ENCODE results near the gene NUP107.

DNA sequence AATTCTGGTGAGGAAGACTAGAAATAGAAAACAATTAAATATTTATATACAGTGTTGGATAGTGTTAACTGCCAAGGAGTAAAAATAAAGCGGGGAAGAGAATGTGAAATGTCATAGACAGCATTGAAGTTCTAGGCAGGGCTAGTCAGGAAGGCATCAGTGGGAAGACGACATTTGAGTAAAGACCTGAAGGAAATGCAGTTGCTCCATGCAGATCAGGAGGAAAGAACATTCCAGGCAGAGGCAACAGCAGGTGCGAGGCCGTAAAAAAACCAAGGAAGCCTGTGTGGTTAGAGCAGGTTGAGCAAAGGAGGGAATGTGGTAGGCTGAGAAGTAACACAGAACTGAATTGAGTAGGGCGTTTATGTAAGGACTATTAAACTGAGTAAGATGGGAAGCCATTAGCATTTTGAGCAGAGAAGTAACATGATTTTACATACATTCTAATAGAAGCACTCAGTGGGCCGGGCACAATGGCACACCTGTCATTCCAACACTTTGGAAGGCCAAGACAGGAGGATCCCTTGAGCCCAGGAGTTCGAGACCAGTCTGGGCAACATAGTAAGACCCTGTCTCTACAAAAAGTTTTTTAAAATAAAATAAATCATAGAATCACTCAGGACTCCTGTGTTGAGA lies 74.1 kb downstream of the NUP107 start:
- TF ChIP-seq, protein P1, sequence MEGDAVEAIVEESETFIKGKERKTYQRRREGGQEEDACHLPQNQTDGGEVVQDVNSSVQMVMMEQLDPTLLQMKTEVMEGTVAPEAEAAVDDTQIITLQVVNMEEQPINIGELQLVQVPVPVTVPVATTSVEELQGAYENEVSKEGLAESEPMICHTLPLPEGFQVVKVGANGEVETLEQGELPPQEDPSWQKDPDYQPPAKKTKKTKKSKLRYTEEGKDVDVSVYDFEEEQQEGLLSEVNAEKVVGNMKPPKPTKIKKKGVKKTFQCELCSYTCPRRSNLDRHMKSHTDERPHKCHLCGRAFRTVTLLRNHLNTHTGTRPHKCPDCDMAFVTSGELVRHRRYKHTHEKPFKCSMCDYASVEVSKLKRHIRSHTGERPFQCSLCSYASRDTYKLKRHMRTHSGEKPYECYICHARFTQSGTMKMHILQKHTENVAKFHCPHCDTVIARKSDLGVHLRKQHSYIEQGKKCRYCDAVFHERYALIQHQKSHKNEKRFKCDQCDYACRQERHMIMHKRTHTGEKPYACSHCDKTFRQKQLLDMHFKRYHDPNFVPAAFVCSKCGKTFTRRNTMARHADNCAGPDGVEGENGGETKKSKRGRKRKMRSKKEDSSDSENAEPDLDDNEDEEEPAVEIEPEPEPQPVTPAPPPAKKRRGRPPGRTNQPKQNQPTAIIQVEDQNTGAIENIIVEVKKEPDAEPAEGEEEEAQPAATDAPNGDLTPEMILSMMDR (IDR thresholded peaks at IDR 0.05): no peak
- no peak for TF ChIP-seq POLR2A (IDR thresholded peaks at IDR 0.05)
